ENCODE measurements around the gene GOSR2. TPM values are rescaled to one million over a fixed set of nuclear protein-coding genes. Genes with fewer than 3 reads are reported as not detected.
A peak's percentile ranks its signal among the peaks of the same experiment; 100 is the strongest.

Gene GOSR2
- total RNA-seq, 1 donor from 2014 or later, result 55.2 TPM

- Histone ChIP-seq H3K27ac (no peak overlapping the region), H3K4me3 (no peak overlapping the region), H3K4me1 (peaks cover 20% of the 10 kb centered on the region), H3K27me3 (ENCODE audit: low read depth) (peaks cover 42% of the 10 kb centered on the region), H3K36me3 (no peaks in the 10 kb centered on the region), H3K9me3 (no peaks in the 10 kb centered on the region)
- TF ChIP-seq CTCF (IDR thresholded peaks at IDR 0.05), result no peak
- intact Hi-C loops (cut with DNase I), result no loop called here
- DNase-seq (no peak), ATAC-seq (no peak)
These were observed 53.8 kb downstream of the GOSR2 start for GRCh38 chr17:46976626-46977270.

DNA sequence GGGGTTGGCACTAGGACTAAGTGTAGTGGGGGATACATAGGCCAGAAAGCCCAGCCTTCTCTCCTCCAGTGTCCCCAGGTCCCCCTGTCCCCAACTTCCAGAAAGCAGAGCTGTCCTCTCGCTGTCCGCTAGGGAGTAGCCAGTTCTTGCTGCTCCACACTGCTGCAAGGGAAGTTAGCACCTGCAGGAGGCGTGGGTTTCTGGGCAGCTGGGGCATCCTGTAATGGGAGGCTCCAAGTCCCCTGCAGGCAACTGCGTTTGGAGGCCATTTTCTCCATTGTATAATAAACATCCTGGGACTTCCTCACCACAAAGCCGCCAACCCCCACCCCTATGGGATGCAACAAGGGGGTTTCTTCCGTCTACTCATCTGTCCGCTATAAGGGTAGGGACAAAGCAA, 54.4 kb downstream of the GOSR2 start:
- Histone ChIP-seq H3K4me1 (peaks cover 20% of the 10 kb centered on the region), H3K4me3 (no peak overlapping the region), H3K9me3 (no peaks in the 10 kb centered on the region), H3K27me3 (ENCODE audit: low read depth) (peaks cover 42% of the 10 kb centered on the region), H3K36me3 (no peaks in the 10 kb centered on the region), H3K27ac (no peak overlapping the region)
- intact Hi-C loops (cut with DNase I), result no loop called here
- ATAC-seq, result no peak
- DNase-seq, result no peak
- no peak for TF ChIP-seq CTCF (IDR thresholded peaks at IDR 0.05)

GRCh38 chr17:46977750-46978488, 55.0 kb downstream of the GOSR2 start:
- Histone ChIP-seq H3K27me3 (ENCODE audit: low read depth) (peaks cover 42% of the 10 kb centered on the region), H3K4me1 (peaks cover 20% of the 10 kb centered on the region), H3K9me3 (no peaks in the 10 kb centered on the region), H3K36me3 (no peaks in the 10 kb centered on the region), H3K27ac (no peak overlapping the region), H3K4me3 (peak overlapping the region; percentile 61)
- TF ChIP-seq CTCF (IDR thresholded peaks at IDR 0.05), result no peak
- intact Hi-C loops (cut with DNase I), result no loop called here
- ATAC-seq (no peak), DNase-seq (no peak)

- no peak for DNase-seq
- Histone ChIP-seq H3K4me3 (peak overlapping the region; percentile 61), H3K27ac (no peak overlapping the region), H3K36me3 (no peaks in the 10 kb centered on the region), H3K4me1 (peaks cover 20% of the 10 kb centered on the region), H3K27me3 (ENCODE audit: low read depth) (peaks cover 42% of the 10 kb centered on the region), H3K9me3 (no peaks in the 10 kb centered on the region)
- ATAC-seq, result peak; percentile 22 to 23
- TF ChIP-seq CTCF (IDR thresholded peaks at IDR 0.05), result no peak
- intact Hi-C loops (cut with DNase I), result no loop called here
These were observed 55.7 kb downstream of the GOSR2 start for GRCh38 chr17:46978489-46979146.

DNA sequence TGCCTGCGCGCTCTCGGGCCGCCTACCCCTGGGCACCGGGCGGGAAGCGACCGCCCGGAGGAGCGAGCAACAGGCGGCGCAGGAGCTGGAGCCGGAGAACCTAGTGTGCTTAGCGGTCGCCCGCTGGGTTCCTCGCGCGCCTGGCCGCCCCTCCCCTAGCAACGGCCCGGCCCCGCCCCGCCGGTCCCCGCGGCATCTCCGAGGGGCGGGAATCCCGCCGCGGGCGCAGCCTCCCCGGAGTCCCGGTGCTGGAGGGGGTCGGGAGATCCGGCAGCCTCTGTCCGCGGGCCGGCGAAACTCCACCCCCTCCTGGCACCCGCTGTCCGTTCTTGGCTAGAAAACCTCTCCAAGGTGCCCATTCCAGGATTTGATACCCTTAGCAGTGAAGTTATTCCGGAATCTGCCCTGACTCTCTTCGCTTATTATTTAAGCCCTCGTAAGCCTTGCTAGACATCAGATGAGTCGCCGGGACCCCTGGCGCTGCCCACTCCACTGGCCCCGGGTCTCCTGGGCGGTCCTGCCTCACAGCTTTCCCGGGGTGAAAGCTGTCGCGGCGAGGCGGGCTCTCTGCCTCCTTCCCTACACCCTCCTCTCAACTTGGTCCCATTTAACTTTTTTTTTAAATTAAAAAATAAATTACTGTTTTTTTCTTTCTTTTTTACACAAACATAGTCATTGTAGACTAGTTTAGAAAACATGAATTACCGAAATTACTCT, 56.3 kb downstream of the GOSR2 start, which contains the start of gene RPRML:
RPRML (minus strand) TSS at position 107 of the 717 bp plus-strand sequence. CDS start 246 bp downstream, outside the sequence.
- ATAC-seq (peak; percentile 62 to 69), DNase-seq (peak; percentile 45)
- Histone ChIP-seq H3K9me3 (no peaks in the 10 kb centered on the region), H3K4me1 (peaks cover 20% of the 10 kb centered on the region), H3K27ac (no peak within 1 kb of the TSS), H3K36me3 (no peaks in the 10 kb centered on the region), H3K4me3 (peak within 1 kb of the TSS; percentile 61), H3K27me3 (ENCODE audit: low read depth) (peaks cover 42% of the 10 kb centered on the region)
- intact Hi-C loops (cut with DNase I), result no loop called here
- TF ChIP-seq CTCF (IDR thresholded peaks at IDR 0.05), result no peak

Measured in lower lobe of right lung (tissue), 2 donors.